GF-D8 (cell line): ENCODE data around the gene NDUFAF2.
"Not testable (repeated sequence)": the region's sequence is repeated elsewhere in the genome, so short reads cannot be mapped to it uniquely, and the experiment has no call there.

Experiments used
- DNase-seq: peaks from one replicate; lab custom pipeline; 2025; lab: John Stamatoyannopoulos, UW

NDUFAF2 gene

DNA sequence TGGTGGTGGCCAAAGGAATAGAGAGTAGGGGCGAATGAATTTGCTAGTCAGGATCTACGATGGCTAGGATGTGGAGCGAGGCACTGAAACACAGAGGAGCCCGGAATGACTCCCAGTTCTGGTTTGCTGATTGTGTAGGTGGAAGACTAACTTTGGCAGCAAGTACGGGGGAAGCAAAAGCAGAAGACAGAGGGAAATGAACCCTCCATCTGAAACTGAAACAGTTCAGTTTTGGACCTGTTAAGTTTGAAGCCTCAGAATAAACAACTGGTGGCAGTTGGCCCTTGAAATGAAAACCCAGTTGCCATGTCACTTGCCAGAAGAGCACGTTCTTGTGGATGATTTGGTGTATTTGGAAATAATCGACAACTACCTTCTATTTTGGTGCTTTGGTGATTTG, 232.7 kb downstream of the NDUFAF2 start:
- no peak for DNase-seq

DNA sequence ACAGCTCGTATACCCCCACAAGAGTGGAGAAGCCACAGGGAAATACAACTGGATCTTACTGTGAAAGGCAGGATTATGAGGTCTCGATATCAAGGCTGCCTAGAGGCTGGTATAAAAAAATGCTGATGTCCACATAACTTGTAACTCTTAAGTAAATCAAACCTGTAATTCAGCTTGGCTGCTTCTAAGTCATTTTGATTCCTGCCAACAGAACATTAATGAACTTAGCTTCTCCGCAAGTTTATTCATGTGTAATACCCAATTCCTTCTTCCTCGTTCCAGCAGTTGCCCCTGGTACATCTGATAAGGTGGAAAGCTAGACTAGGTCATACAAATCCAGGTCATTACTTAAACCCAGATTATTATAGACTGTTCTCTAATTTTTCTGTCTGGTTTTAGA, 233.7 kb downstream of the NDUFAF2 start:
- no peak for DNase-seq

GRCh38 chr5:61180886-61181285, 235.9 kb downstream of the NDUFAF2 start:
- no peak for DNase-seq

DNA sequence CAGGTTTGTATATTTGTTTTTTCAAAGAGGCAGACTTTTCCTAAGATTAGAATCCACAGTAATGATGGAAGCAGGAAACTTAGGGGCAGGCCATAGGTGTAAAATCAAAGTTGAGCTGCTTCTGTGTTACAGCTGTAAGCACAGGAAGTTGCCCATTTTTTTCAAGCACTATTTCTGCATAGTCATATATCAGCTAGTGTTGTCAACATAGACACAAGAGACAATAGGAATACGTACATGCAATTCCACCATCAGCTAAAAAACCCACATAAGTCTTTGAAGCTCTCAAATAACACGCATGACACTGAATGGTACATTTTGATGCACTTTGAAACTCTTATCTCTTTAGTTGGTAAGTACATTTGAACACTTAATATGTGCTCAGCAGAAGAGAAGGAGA, 237.4 kb downstream of the NDUFAF2 start:
- DNase-seq, result no peak

GRCh38 chr5:61183538-61183937, 238.5 kb downstream of the NDUFAF2 start:
- no peak for DNase-seq

DNA sequence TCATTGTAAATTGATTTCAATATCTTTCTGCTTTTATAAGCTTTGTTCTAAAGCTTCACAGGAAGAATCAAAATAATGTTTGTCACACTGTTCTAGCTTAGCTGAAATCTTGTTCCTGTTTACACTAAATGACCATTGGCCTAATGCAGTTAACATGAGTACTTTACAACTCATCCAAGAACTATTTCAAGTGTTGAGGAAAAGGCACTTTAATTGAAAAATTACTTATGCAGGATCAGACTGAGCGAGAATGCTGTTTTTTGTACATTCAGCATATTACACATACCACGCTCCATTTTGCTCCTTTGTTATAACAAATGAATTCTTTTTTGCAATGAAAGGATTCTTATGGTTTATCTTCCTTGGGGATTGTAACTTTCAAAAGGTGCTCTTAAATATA, 239.7 kb downstream of the NDUFAF2 start:
- no peak for DNase-seq

- no peak for DNase-seq
Observed at GRCh38 chr5:61186634-61187033, 241.6 kb downstream of the NDUFAF2 start.

DNA sequence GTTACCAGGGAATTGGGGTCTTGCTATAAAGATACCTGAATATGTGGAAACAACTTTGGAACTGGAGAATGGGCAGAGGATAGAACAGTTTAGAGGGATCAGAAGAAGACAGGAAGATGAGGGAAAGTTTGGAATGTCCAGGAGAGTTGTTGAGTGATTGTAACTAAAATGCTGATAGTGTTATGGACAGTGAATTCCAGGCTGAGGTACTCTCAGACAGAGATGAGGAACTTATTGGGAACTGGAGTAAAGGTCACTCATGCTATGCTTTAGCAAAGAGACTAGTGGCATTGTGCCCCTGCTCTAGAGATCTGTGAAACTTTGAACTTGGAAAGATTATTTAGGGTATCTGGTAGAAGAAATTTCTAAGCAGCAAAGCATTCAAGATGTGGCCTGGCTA, 242.3 kb downstream of the NDUFAF2 start:
- DNase-seq, result not testable (repeated sequence)

GRCh38 chr5:61187826-61188225, 242.8 kb downstream of the NDUFAF2 start:
- not testable (repeated sequence) for DNase-seq

- no peak for DNase-seq
Observed at GRCh38 chr5:61198606-61199005, 253.6 kb downstream of the NDUFAF2 start.

DNA sequence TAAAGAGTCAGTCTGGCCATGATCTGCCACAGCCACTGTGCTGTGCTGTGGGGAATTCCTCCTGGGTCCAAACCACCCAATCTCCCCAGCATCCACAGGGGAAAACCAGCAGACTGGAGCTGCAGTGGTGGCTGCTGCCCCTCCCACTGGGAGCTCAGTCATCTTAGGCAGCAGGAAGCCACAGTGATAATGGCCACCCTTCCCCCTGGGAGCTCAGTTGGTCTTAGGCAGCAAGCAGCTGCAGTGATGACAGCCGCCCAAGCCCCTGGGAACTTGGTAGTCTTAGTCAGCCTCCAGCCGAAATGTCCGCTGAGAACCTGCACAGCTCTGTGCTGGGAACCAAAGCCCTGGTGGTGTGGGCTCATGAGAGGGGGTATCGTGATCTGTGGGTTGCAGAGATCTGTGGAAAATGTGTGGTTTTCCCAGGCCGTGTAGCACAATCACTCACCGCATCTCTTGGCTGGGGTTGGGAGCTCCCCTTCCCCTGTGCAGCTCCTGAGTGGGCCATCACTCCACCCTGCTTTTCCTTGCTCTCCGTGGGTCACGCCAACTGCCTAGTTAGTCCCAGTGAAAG, 255.7 kb downstream of the NDUFAF2 start:
- DNase-seq, result no peak

- no peak for DNase-seq
Observed at GRCh38 chr5:61202213-61202612, 257.2 kb downstream of the NDUFAF2 start.
